GM13977 (cell line): ENCODE data around the gene CELF5.
"Not testable (repeated sequence)": the region's sequence is repeated elsewhere in the genome, so short reads cannot be mapped to it uniquely, and the experiment has no call there.

Experiments
- DNase-seq: peaks from one replicate; pipeline ENCODE4 v3.0.0; 2012; ENCODE audit warnings: low spot score
- in situ Hi-C: fragments of 300-500 bp; cut with MboI; formaldehyde crosslinking; loops from one replicate; pipeline ENCODE4 v1.12.0; 2022; ENCODE audit warnings: low sequenced_read_pairs, low pct_unique_long_range_greater_than_20kb, mixed read lengths, inconsistent platforms; ENCODE audit not compliant: unreplicated experiment
- TF ChIP-seq, protein P1 (sequence below): IDR thresholded peaks from 2 replicates; pipeline ENCODE4 v1.5.1; 2012; ENCODE audit warnings: mild to moderate bottlenecking, control low read depth; ENCODE audit not compliant: insufficient read depth; ENCODE audit errors: extremely low read depth, missing control alignments

The CELF5 gene

DNA sequence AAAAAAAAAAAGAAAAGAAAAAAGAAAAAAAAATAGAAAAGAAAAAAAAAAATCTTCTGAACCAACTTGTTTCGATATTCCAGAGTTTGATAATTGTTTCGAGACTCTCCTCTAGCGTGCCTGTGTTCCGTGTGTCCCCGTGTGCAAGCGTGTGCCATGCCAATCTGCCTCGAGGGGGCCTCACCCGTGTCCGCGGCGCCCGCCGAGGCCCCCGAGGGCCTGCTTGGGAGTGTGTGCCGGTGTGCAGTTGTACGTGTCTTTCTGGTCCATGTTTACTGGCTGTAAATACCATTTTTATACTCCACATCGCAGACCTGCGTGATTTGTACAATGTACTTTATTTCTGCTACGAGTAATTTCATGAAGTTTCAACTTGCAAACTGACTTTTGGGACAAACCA is 72.0 kb downstream of the CELF5 start:
- TF ChIP-seq, protein P1, sequence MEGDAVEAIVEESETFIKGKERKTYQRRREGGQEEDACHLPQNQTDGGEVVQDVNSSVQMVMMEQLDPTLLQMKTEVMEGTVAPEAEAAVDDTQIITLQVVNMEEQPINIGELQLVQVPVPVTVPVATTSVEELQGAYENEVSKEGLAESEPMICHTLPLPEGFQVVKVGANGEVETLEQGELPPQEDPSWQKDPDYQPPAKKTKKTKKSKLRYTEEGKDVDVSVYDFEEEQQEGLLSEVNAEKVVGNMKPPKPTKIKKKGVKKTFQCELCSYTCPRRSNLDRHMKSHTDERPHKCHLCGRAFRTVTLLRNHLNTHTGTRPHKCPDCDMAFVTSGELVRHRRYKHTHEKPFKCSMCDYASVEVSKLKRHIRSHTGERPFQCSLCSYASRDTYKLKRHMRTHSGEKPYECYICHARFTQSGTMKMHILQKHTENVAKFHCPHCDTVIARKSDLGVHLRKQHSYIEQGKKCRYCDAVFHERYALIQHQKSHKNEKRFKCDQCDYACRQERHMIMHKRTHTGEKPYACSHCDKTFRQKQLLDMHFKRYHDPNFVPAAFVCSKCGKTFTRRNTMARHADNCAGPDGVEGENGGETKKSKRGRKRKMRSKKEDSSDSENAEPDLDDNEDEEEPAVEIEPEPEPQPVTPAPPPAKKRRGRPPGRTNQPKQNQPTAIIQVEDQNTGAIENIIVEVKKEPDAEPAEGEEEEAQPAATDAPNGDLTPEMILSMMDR = no peak
- in situ Hi-C loops = no loop called here
- DNase-seq = no peak

DNA sequence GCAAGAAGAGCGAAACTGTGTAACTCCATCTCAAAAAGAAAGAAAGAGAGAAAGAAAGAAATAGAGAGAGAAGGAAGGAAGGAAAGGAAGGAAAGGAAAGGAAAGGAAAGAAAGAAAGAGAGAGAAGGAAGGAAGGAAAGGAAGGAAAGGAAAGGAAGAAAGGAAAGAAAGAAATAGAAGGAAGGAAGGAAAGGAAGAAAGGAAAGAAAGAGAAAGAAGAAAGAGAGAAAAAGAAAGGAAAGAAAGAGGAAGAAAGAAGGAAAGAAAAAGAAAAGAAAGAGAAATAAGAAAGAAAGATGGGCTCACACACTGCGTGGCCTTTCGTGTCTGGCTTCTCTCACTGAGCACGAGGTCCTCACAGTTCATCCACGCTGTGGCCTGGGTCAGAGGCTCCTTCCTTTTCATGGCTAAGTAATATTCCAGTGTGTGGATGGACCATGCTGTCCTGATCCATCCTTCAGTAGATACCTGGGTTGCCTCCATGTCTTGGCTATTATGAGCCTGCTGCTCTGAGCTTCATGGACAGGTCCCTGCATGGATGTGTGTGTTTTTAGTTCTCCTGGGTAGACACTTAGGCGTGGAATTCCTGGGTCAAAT is 74.5 kb downstream of the CELF5 start:
- in situ Hi-C loops = no loop called here

DNA sequence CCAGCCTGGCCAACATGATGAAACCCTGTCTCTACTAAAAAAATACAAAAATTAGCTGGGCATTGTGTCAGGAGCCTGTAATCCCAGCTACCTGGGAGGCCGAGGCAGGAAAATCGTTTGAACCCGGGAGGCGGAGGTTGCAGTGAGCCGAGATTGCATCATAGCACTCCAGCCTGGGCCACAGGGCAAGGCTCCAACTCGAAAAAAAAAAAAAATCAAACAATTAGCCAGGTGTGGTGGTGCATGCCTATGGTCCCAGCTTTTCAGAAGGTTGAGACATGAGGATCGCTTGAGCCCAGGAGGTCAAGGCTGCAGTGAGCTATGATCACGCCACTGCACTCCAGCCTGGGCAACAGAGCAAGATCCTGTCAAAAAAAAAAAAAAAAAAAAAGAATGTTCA is 76.1 kb downstream of the CELF5 start:
- in situ Hi-C loops, DNase-seq: not testable (repeated sequence)

More for the DNA sequence above, 74.5 kb downstream of the CELF5 start:
- DNase-seq = no peak
- TF ChIP-seq, protein P1 = no peak

DNA sequence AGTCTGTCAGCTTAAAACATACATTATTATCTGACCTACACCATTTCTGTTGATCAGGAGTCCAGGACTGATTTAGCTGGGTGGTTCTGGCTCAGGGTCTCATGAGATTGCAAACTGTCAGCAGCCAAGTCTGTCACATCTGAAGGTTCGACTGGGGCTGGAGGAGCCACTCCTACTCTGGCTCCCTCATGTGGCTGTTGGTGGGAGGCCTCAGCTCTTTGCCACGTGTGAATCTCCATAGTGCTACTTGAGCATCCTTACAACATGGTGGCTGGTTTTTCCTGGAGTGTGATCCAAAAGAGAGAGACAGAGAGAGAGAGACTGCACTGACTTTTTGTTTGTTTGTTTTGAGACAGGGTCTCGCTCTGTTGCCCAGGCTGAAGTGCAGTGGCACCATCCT is 78.3 kb downstream of the CELF5 start:
- in situ Hi-C loops = no loop called here
- no peak for DNase-seq
- TF ChIP-seq, protein P1 = no peak

DNA sequence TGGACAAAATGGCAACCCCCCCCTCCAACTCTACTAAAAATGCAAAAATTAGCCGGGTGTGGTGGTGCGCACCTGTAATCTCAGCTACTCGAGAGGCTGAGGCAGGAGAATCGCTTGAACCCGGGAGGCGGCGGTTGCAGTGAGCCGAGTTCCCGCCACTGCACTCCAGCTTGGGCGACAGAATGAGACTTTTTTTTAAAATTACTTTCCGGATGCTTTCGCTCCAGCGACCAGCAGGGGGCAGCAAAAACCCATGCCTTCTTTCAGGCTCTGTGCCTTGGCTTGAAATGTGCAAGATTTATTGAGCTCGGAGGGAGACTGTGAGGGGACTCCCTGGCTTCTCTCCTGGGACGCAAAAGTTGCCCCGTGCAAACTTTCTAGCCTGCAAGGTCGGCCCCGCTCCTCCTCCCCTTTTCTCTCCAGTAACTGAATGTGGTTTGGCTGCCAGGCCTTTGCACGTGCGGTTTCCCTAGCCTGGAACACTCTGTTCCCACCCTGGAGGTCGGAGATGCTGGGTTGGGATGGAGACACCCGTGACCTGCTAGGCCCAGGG is 80.5 kb downstream of the CELF5 start:
- peak; percentile 87 for DNase-seq
- in situ Hi-C loops = no loop called here
- TF ChIP-seq, protein P1 = peak; percentile 95

DNA sequence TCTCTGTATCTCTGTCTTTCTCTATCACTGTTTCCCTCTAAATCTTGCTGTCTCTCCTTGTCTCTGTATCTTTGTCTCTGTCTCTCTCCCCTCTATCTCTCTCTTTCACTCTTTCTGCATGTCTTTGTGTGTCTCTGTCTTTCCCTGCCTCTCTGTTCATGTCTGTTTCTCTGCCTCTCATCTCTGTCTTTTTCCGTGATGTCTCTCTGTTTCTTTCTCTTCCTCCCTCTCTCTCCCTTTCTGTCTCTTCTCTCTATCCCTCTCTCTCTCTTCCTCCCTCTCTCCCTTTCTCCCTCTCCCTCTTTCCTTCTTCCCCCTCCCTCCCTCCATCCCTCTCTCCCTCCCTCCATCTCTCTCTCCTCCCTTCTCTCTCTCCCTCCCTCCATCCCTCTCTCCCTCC is 85.3 kb downstream of the CELF5 start:
- in situ Hi-C loops = no loop called here
- TF ChIP-seq, protein P1 = no peak
- DNase-seq = no peak

DNA sequence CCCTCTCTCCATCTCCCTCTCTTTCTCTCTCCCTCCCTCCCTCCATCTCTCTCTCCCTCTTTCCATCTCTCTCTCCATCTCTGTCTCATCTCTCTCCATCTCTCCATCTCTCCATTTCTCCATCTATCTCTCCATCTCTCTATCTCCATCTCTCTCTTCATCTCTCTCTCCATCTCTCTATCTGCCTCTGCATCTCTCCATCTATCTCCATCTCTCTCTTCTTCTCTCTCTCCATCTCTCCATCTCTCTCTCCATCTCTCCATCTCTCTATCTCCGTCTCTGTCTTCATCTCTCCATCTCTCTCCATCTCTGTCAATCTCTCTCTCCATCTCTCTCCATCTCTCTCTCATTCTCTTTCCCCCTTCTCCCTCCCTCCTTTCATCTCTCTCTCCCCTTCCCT is 85.8 kb downstream of the CELF5 start:
- TF ChIP-seq, protein P1 = no peak
- in situ Hi-C loops = no loop called here
- no peak for DNase-seq
